Measurements from ENCODE around the gene CFAP221. TPM values are rescaled to one million over a fixed set of nuclear protein-coding genes. Genes with fewer than 3 reads are reported as not detected.

Gene CFAP221
- total and polyA plus RNA-seq, 8 donors = 10.1 to 25.3 (median 15.2) TPM

DNA sequence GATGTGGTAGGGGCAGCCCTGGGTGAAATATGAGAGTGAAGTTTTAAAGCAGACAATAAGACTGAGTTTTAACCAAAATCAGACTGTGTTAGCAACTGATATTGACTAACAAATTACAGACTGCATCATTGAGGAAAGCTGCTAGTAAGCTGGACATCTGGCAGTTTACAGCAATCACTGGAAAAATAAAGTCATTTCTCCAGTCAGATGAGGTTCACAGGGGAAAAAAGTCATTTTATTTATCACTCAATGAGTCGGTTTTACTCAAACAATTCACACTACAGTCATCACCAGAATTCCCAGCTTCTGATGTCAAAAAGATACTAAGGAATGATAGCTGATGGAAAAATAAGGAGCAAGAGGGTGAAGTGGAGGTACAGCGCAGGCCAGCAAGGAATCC is 124.3 kb downstream of the CFAP221 start:
- Histone ChIP-seq H3K4me3 (no peak overlapping the region), H3K9me3 (no peaks in the 10 kb centered on the region), H3K4me1 (no peaks in the 10 kb centered on the region), H3K27me3 (no peaks in the 10 kb centered on the region), H3K36me3 (no peaks in the 10 kb centered on the region), H3K27ac (no peak overlapping the region)
- FAIRE-seq (no peak), ATAC-seq (no peak), DNase-seq (no peak)
- TF ChIP-seq, protein P1, sequence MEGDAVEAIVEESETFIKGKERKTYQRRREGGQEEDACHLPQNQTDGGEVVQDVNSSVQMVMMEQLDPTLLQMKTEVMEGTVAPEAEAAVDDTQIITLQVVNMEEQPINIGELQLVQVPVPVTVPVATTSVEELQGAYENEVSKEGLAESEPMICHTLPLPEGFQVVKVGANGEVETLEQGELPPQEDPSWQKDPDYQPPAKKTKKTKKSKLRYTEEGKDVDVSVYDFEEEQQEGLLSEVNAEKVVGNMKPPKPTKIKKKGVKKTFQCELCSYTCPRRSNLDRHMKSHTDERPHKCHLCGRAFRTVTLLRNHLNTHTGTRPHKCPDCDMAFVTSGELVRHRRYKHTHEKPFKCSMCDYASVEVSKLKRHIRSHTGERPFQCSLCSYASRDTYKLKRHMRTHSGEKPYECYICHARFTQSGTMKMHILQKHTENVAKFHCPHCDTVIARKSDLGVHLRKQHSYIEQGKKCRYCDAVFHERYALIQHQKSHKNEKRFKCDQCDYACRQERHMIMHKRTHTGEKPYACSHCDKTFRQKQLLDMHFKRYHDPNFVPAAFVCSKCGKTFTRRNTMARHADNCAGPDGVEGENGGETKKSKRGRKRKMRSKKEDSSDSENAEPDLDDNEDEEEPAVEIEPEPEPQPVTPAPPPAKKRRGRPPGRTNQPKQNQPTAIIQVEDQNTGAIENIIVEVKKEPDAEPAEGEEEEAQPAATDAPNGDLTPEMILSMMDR (IDR thresholded peaks at IDR 0.05) = no peak
- 56 to 65% methylated on average over 2 of the region's 2 CpGs for WGBS, 2 donors
- intact Hi-C loops (cut with DNase I) = loop anchor here in 1 of 3 donors (10.0 kb wide), 1 partner anchor 264 kb away; no protein-coding TSS in a partner anchor

DNA sequence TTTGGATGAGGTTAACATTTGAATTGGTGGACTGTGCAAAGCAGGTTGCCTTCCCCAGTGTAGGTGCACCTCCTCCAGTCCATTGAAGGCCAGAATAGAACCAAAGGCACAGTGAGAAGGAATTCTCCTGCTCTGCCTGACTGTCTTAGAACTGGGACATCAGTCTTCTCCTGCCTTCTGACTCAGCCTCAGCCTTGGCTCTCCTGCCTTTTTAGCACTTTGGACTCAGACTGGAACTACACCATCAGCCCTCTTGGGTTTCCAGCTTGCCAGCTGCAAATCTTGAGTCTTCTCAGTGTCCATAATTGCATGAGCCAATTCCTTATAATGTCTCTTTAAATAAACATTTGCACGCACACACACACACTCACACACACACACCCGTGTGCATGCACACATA is 126.8 kb downstream of the CFAP221 start:
- intact Hi-C loops (cut with DNase I) = no loop called here
- no peaks in the 10 kb centered on the region for H3K27me3 ChIP-seq
- no peak for ATAC-seq
- TF ChIP-seq, protein P1 (IDR thresholded peaks at IDR 0.05) = no peak
- H3K4me1 ChIP-seq = no peaks in the 10 kb centered on the region
- H3K9me3 ChIP-seq = no peaks in the 10 kb centered on the region
- no peak overlapping the region for H3K4me3 ChIP-seq
- no peaks in the 10 kb centered on the region for H3K36me3 ChIP-seq
- FAIRE-seq = no peak
- WGBS, 2 donors = 65 to 66% methylated on average over 2 of the region's 2 CpGs
- no peak overlapping the region for H3K27ac ChIP-seq
- no peak for DNase-seq

DNA sequence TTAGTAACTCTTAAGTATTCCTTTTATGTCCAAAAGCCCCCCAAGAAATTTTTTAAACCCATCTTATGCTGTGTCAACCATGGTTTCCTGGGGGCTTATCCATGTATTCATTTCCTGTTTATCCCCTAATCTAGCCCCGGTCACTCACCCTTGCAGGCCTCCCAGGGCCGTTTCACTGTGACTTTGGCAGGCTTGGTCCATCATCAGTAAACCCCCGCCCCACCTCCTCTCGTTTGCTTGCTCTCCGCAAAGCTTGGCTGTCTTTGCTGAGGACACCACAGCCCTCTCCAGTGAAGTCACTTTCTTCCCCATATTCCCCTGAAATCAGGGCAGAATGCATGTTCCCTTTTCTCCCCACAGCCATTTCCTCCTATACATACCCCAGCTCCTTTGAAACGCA is 127.5 kb downstream of the CFAP221 start:
- intact Hi-C loops (cut with DNase I) = no loop called here
- Histone ChIP-seq H3K4me3 (no peak overlapping the region), H3K9me3 (no peaks in the 10 kb centered on the region), H3K4me1 (no peaks in the 10 kb centered on the region), H3K27ac (no peak overlapping the region), H3K27me3 (no peaks in the 10 kb centered on the region), H3K36me3 (no peaks in the 10 kb centered on the region)
- DNase-seq = no peak
- no peak for ATAC-seq
- no peak for FAIRE-seq
- TF ChIP-seq, protein P1 (IDR thresholded peaks at IDR 0.05) = no peak
- WGBS, 2 donors = 73 to 82% methylated on average over 6 of the region's 6 CpGs

DNA sequence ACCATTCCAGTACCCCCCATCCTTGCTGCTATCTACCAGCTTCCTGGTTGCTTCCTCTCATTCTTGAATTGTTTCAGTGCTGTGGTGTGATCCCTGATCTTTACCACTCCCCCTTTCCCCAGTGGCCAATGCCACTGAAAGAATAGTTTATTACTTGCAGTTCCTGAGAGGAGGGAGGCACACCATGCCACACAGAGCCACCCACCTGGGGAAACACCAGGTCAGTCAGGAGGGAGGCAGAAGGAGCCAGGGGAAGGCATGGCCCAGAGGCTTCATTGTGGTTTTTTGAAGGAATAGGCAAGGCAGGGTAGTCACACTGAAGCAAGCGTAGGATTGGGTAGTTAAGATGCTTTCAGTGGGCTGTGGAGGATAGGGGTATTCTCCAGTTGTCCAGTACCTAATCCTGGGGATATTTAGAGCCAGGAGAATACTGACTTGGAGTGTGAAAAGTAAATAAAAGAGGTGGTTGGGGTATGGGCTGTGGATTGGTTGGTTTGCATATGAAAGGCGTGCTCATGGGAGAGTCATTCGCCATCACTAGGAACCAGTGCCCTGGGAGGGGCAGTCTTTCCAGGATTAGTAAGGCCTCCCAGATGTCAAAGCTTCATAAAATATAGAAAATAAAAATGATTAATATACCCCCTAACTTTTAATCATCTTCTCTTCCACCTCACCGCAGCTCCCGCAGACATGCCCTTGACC is 128.1 kb downstream of the CFAP221 start:
- DNase-seq (no peak), FAIRE-seq (no peak), ATAC-seq (no peak)
- H3K27ac ChIP-seq = no peak overlapping the region
- no peaks in the 10 kb centered on the region for H3K9me3 ChIP-seq
- no peaks in the 10 kb centered on the region for H3K27me3 ChIP-seq
- no peaks in the 10 kb centered on the region for H3K36me3 ChIP-seq
- H3K4me3 ChIP-seq = no peak overlapping the region
- intact Hi-C loops (cut with DNase I) = no loop called here
- WGBS, 2 donors = 81 to 93% methylated on average over 5 of the region's 5 CpGs
- TF ChIP-seq, protein P1 (IDR thresholded peaks at IDR 0.05) = no peak
- H3K4me1 ChIP-seq = no peaks in the 10 kb centered on the region

DNA sequence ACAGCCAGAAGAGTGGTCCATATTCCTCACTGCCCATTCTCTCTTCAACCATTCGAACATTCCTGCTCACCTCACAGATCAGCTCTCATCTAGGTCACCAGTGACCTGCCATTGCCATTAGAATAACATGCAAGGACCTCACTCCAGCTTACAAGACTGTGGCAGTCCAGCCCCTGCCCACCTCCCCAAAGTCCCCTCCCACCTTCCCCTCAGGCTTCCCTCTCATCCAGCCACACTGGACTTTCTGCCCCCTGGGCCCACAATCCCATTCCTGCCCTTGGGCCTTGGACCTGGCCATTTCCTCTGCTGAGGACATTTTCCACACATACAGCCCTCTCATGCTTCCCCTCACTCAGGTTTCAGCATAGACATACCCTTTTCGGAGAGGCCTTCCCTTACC is 129.5 kb downstream of the CFAP221 start:
- Histone ChIP-seq H3K27me3 (no peaks in the 10 kb centered on the region), H3K36me3 (no peaks in the 10 kb centered on the region), H3K4me1 (no peaks in the 10 kb centered on the region), H3K9me3 (no peaks in the 10 kb centered on the region), H3K4me3 (no peak overlapping the region), H3K27ac (no peak overlapping the region)
- FAIRE-seq (no peak), DNase-seq (no peak), ATAC-seq (no peak)
- TF ChIP-seq, protein P1 (IDR thresholded peaks at IDR 0.05) = no peak
- intact Hi-C loops (cut with DNase I) = no loop called here
- 81 to 94% methylated on average over 2 of the region's 2 CpGs for WGBS, 2 donors
